HG03442 (cell line): ENCODE data around the gene IL17B.

Experiments used
- ATAC-seq: cut with Tn5 transposase; IDR thresholded peaks from one replicate; pipeline ENCODE4 v1.9.1; 2021; ENCODE audit warnings: mild to moderate bottlenecking, moderate library complexity; ENCODE audit not compliant: unreplicated experiment

The IL17B gene

DNA sequence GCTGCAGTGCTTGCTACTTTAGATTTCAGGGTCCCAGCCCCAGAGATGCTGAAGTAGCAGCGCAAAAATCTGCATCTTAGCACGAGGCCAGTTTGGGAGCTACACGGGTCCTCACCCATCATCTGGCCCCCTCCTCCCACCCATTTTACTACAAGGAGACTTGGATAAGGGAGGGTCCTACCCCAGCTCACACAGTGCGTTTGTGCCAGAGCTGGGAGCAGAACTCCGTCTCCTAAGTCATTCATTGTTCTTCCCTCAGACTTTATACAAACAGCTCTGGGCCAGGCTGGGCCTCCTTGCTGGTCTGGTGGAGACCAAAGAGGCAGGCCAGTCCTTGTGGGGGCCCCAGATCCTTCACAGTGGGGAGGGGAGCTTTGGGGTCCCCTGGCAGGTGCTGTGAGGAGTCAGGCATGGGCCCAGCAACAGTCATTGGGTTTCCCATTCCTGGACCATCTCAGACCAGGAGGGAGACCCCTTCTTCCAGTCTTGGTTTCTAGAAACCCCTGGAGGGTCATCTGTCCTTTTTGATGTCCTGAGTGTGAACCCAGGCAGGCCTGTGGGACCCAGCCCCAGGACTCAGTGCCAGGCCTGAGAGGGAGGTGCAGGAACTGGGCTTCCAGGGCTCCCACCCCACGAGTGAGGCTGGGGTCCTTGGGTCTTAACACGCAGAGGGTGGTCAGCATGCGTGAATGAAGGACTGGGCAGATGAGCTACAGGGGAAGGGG is 2.3 kb upstream of the IL17B start:
- ATAC-seq, result peak; percentile 27

DNA sequence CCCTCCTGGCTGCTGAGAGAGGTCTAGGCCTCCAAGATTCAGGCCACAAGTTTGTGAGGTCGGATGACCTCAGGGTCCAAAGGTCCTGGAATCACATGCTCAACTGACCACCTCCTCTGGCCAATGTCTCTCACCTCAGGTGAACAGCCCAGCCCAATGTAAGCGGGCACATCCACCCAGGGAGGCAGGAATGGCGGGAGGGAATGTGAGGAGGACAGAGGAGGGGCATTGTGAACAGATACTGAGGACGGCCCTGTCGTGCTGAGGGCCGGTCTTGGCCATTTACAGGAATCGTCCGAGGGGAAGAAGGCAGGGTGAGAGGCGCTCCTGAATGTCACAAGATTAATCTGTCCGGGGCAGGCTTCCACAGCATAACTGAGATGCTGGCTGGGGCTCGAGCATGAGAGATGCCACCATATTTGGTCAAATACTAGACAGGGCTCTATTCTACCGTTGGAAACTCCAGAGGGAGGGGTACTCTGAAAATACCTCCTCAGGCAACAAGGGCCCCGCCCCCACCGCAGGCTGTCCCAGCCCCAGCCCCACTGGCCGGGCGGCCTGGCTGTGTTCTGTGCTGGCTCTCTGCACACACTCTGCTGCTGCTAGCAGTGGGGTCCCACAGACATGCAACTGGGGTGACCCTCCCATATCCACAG is 1.5 kb upstream of the IL17B start:
- ATAC-seq, result no peak

DNA sequence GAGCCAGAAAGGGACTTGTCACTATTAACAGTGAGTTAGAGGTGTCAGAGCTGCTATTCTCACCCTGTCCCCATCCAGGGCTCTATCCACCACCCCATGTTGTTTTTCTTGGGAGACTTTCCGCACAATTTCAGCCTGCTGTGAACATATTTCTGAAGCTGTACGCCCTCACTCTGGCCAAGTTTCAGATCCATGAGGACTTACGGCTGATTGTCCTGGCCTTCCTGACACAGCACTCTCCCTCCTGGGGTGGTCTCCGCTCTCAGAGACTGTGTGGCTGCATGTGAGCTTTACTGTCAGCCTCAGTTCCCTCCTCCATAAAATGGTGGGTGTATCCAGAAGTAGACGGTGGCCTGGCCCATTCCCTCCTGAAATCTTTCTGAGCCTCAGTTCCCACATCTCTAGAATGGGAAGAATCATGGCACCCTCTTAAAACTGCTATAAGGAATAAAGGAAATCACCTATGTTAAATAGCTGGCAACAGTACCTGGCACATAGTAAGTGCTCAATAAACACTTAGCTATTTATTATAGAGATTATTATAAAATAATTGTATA is 804 bp upstream of the IL17B start:
- ATAC-seq, result no peak

DNA sequence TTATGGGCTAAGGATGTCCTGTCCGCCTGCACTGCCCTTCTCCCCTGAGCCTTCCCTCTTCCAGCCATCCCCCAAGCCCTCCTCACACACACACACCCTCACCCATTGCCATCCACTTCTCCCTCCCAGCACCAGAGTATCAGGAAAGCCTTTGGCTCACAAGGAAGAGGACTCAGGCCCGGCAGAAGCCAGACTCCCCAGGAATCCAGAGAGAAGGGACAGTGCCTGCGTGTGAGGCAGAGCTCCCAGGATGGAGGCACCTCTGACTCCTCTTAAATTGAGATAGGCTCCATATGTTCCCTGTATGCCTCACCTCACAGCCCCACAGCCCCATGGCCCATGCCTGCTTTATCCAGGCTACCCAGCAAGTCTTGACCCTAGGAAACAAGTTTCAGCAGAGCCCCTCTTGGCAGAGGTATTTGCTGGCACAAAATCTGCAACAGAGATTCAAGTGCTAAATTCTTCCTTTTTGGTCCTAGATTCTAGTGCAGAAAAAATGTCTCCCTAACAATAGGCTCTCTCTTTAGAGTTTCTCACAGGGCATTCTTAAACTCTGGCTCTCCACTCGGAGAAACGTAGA is 761 bp downstream of the IL17B start:
- ATAC-seq, result no peak

DNA sequence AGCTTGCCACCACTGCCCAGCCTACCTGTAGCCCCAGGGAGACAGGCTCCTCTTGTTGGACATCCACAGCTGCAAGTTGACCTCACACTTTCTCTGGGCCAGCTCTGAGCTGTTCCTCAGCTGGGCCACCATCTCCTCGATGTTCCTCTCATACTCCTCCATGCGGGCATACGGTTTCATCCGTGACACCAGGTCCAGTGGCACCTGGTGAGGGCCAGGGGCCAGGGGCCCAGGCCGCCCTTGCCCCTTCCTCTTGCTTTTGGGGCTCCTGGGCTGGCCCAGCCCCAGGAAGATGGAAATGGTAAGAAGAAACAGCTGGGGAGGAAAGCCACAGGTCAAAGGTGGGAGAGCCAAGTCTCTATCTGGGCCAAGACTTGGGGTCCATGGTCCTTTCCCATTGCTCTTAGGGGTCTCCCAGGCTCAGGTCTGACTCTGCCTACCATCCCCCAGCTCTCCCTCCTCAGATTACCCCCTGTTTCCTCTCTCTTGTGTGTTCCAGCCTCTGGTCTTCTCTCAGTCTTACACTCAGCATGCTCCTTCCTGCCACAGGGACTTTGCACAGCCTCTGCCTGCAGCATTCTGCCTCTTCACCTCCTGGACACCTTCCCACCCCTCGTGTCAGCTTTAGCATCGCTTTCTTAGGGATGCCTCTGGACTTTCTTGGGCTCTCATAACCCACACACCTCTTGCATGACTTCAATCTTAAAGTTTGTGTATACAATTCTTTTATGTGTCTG is 2.2 kb downstream of the IL17B start:
- no peak for ATAC-seq

DNA sequence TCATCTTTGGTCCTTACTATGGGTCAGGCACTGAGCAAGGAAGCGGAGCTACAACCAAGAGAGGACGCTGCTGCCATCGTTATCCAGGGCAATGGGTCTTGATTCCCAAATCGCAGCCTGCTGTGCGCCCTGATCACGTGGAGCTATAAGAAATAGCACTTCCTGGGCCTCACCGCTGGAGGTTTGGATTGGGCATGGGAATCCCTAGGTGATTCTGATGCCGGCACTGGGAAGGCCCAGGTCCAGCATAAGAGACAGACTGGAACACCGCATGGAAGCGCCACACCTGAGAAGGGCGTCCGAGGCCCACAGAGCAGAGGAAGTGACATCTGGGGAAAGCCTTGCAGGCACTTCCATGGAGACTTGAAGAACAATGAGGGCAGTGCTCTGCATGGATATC is 3.0 kb downstream of the IL17B start:
- ATAC-seq, result no peak

DNA sequence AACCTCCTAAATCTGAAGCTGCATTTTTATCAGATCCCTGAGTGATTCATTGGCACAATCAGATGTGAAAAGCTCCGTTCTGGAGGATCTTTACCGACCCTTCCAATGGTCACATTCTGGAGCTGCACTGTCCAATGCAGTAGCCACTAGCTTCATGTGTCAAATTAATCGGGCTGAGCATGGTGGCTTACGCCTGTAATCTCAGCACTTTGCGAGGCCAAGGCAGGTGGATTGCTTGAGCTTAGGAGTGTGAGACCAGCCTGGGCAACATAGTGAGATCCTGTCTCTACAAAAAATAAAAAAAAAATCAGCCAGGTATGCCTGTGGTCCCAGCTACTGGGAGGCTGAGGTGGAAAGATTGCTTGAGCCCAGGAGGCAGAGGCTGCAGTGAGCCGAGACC is 3.7 kb downstream of the IL17B start:
- ATAC-seq, result no peak

DNA sequence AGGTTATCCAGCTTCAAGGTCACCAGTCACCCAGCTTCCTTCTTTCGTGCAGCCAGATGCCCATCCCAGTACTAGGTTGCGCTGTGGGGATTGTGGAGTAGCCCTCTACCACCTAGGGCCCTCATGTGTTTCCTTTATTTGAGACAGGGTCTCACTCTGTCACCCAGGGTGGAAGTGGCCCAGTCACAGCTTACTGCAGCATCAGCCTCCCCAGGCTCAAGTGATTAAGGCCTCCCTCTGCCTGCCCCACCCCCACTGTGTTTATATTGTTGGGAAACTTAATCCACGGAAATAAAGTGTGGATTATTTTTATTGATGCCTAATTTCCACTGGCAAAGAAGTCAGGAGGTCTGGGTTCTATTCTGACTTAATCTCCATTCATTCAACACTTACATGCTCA is 4.3 kb downstream of the IL17B start:
- no peak for ATAC-seq

DNA sequence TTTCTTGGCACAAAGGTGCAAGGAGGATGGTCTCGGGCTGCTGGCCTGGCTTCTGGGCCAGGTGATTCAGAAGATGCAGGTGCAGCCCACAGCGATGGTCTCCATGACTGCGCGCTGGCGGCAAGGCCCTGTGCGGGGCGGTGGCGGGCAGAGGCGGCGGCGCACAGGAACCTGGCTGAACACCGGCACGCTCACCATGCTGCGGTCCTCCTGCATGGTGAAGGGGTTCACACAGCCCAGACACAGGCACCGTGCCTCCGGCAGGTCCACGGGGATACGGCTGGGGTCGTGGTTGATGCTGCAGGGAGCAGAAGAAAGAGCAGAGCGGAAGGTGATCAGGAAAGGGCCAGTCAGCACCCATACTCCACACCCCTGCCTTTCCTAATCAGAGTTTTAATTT is 4.8 kb downstream of the IL17B start:
- no peak for ATAC-seq

DNA sequence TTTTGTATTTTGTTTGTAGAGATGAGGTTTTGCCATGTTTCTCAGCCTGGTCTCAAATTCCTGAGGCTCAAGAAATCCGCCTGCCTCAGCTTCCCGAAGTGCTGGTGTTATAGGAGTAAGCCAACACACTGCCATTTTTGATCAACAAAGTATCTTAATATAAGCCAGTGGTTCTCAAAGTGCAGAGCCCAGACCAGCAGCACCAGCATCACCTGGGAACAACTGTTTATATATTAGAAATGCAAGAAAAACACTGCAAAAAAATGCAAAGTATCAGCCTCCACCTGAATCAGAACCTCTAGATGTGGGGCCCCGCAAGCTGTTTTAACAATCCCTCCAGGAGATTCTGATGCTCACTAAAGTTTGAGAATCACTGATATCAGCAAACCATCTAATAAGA is 6.2 kb downstream of the IL17B start:
- no peak for ATAC-seq

DNA sequence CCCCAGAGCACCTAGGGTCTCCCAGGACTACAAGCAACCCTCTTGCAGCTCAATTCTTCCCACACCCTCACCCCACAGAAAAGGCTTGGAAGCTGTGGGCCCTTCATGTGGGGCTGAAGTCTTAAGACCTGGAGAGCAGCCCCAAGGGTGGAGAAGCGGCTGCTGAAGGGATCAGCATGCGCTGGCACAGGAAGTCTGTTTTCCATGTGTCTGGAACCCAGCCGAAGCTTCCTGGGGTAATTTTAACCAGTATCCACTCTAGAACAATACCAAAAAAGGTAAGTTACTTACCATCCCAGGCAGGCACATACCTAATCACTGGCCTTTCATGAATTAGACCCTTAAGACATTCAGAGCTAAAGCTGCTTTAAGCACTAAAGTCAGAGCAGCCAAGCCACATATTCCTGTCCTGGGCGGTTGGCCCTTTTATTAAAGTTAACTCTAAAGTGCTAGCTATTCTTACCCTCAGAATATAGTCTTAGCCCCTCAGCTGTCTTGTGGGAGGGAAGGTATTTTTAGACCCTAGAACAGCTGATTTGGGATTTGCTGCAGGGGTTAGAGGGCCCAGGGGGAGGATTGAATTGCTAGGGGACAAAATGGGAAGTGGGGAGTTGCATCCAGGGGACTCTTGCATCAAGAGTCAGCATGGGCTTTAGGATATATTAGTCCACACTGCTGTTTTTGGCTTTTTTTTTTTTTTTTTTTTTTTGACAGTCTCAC is 6.9 kb downstream of the IL17B start:
- ATAC-seq, result no peak

DNA sequence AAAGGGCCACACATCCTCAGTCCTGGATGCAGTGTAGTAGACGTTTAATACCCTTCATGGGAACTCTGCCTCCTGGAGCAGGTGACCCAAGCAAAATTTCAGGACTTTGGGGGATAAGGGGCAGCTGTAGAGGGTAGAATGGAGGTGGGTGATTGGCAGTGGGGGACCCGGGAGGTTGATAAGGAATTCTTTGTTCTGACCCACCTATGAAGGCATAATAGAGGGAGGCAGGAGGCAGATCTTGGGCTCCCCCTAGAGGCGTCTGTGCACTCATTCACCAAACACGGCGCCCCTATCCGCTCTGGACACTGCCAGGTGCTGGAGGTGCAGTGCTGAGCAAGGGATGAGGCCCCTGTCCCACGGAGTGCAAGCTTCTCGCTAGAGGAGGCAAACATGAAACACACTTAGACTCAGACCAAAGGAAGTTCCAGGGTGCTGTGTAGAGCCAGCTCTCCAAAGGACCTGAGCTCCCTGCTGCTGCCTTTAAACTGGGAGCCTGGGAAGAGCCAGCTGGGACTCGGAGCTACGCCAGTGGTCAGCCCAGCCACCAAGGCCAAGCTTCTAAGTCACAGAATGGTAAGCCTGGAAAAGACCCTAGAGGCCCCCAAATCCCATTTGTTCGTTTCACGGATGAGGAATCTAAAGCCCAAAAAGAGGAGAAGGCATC is 7.7 kb downstream of the IL17B start:
- peak; percentile 89 for ATAC-seq

DNA sequence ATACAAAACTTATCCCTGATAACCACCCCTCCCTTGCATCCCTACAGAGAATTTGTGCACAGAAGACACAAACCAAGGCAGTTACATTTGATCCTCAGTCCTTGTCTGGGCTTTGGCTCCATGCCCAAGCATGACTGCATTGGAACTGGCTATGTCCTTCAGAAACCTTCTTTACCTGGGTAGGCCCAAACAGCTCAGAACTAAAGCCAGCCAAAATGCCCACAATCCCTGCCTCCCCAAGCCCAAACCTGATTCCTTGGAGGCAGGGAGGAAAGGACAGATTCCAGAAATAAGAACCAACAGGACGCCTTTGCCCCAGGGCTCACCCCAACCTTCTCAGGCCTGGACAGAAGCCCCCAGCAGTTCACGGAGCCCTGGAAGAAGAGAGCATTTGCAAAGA is 8.2 kb downstream of the IL17B start:
- no peak for ATAC-seq

DNA sequence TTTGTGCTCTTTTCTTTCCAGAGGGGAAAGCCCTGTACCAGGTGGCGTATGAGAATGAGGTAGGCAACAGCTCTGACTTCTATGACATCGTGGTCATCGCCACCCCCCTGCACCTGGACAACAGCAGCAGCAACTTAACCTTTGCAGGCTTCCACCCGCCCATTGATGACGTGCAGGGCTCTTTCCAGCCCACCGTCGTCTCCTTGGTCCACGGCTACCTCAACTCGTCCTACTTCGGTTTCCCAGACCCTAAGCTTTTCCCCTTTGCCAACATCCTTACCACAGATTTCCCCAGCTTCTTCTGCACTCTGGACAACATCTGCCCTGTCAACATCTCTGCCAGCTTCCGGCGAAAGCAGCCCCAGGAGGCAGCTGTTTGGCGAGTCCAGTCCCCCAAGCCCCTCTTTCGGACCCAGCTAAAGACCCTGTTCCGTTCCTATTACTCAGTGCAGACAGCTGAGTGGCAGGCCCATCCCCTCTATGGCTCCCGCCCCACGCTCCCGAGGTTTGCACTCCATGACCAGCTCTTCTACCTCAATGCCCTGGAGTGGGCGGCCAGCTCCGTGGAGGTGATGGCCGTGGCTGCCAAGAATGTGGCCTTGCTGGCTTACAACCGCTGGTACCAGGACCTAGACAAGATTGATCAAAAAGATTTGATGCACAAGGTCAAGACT is 11.0 kb downstream of the IL17B start:
- no peak for ATAC-seq

DNA sequence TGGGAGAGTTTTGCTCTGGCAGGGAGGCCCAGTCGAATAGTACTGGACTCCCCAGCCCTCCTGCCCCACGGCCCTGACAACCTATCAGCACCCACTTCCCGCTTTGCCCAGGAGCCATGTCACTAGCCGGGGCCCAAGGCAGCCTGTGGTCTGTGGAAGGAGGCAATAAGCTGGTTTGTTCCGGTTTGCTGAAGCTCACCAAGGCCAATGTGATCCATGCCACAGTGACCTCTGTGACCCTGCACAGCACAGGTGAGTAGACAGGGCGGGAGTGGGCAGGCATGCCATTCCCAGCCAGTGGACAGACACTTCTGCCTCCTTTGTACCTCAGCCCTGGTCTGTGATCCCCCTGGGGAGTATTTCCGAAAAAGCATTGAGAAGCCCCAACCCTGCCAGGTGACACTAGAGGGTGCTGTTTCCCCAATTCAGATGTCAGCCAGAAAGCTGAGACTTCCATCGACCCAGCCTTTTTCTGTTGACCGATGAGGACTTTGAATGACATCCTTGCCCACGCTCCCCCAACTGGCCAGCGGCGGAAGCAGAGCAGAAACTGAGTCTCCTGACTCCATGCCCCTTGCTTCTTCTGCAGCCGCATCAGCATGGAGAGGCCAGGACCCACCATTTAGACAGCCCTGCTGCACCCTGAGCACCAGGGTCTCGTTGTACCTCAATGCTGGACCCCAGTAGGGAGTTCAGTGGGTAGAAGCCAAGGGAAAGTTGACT is 11.7 kb downstream of the IL17B start:
- peak; percentile 68 for ATAC-seq

DNA sequence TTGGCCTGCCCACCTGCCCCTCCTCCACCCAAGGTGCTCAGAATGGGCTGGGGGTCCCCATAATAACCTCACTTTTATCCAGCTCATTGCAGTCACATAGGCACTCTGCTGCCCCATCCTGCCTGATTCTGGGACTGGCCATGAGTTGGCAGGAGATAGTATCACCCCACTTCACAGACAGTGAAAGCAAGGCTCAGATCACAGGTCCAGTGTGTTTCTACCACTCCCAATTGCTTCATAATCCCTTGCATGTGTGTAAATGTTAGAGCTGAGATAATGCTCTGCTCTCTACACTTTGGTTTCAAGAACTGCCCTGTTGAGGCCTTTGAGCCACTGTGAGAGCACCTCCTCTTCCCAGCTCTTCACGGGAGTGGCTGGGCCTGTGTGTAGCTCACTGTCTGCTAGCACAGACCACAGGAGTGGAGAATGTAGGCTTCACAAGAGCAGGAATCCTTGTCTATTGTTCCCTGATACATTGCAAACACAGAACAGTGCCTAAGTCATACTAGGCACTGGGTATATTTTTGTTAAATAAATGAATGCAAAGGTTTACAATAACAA is 12.8 kb downstream of the IL17B start:
- ATAC-seq, result no peak

DNA sequence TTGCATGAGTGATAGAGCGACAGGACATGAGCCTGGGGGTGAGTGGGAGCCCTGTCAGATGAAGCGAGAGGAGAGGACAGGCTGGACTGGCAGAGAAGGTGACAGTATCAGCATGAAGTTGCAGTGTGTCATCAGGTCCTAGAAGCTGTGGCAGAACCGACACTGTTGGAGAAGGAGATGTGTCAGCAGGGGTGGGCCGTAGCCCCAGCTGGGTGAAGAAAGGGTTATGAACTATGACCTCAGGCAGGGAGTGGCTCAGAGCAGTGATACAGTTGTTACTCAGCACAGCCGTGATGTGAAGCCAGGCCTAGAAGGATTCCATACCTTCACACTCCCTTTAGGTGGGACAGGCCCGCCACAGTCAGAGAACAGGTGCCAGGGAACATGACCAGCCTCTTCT is 13.7 kb downstream of the IL17B start:
- no peak for ATAC-seq

DNA sequence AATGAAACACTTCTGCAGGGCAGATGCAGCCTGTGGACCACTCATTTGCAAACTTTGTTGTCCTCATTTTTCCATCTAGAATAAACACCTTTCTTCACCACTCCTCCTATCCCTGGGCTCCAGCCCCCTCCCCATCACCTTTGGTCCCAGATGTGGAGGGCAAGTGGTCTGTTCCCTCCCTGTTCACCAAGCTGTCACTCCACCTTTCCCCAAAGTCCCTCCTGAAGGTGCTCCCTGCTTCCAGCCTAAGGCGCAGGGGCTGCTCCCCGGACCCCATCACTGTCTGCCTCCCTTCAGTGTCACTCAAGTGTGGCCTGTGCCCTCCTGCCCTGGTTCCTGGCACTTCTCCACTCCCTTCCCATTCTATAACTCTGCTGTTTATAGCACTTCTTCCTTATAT is 14.4 kb downstream of the IL17B start:
- ATAC-seq, result no peak

DNA sequence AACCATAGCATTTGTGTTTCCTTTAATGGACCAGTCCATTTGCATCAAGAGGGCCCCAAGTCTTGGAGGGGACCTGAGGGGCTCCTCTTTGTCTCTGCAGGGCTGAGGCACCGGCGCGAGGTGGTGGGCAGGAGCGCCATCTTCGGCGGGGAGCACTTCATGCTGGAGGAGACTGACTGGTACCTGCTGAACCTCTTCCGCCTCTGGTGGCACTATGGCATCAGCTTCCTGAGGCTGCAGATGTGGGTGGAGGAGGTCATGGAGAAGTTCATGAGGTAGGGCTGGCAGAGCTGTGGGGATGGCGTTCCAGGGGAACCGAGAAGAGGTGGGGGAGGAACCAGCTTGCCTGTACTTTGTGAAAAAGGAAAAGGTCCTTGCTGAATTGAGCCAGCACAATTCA is 15.2 kb downstream of the IL17B start:
- no peak for ATAC-seq
